ENCODE data around the gene NUTM2B.
"Not testable (repeated sequence)": the region's sequence is repeated elsewhere in the genome, so short reads cannot be mapped to it uniquely, and the experiment has no call there.

DNA sequence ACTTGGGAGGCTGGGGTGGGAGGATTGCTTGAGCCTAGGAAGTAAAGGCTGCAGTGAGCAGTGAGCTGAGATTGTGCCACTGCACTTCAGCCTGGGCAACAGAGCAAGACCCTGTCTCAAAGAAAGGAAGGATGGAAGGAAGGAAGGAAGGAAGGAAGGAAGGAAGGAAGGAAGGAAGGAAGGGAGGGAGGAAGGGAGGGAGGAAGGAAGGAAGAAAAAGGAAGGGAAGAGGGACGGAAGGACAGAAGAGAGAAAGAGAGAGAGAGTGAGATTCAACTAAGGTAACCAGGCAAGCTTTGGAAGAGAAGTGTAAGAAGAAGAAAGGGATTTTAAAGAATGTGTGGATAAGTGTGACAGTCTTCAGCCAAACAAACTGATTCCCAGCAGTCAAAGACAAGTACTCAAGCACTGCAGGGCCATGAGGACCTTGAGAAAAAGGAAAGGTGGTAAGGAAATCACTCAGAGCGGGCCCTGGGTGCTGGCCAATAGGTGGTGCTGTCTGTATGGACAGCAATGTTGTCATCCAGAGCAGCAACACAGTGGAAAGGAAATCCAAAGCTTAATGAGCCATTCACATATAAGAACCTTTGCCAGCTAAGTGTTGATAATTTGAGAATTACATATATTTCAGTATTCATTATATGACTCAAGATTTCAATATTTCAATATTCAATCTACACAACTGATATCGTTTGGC lies 55.4 kb downstream of the NUTM2B start:
- not testable (repeated sequence) for TF ChIP-seq POLR2A (IDR thresholded peaks at IDR 0.05; ENCODE audit: low read depth, low read length); POLR2AphosphoS5 (IDR thresholded peaks at IDR 0.05; ENCODE audit: low read depth, low read length); TAF1 (IDR thresholded peaks at IDR 0.05; ENCODE audit: borderline replicate concordance, low read depth, low read length)
